GM19099 (cell line): ENCODE measurements around the gene PTPRG.

Experiments
- POLR2A ChIP-seq: IDR thresholded peaks from 3 replicates; pipeline ENCODE4 v1.6.1; 2011; ENCODE audit warnings: low read depth; ENCODE audit not compliant: insufficient read length; ENCODE audit errors: extremely low read depth

The PTPRG gene

GRCh38 chr3:61686228-61686648 is 124.9 kb downstream of the PTPRG start:
- TF ChIP-seq POLR2A = no peak

GRCh38 chr3:61687206-61687605 is 125.8 kb downstream of the PTPRG start:
- TF ChIP-seq POLR2A = no peak

GRCh38 chr3:61687663-61688306 is 126.4 kb downstream of the PTPRG start:
- TF ChIP-seq POLR2A = no peak

GRCh38 chr3:61688307-61688984 is 127.1 kb downstream of the PTPRG start:
- no peak for TF ChIP-seq POLR2A

GRCh38 chr3:61690016-61690415 is 128.6 kb downstream of the PTPRG start:
- no peak for TF ChIP-seq POLR2A

GRCh38 chr3:61691466-61691865 is 130.1 kb downstream of the PTPRG start:
- no peak for TF ChIP-seq POLR2A

GRCh38 chr3:61697301-61697700 is 135.9 kb downstream of the PTPRG start:
- TF ChIP-seq POLR2A = no peak

GRCh38 chr3:61699622-61700021 is 138.3 kb downstream of the PTPRG start:
- TF ChIP-seq POLR2A = no peak

- no peak for TF ChIP-seq POLR2A
These were observed 139.6 kb downstream of the PTPRG start for GRCh38 chr3:61701011-61701410.

- no peak for TF ChIP-seq POLR2A
These were observed 141.1 kb downstream of the PTPRG start for GRCh38 chr3:61702453-61702852.

GRCh38 chr3:61704807-61705206 is 143.4 kb downstream of the PTPRG start:
- no peak for TF ChIP-seq POLR2A

GRCh38 chr3:61707492-61707891 is 146.1 kb downstream of the PTPRG start:
- no peak for TF ChIP-seq POLR2A

- TF ChIP-seq POLR2A = no peak
These were observed 152.9 kb downstream of the PTPRG start for GRCh38 chr3:61714225-61714624.

GRCh38 chr3:61715886-61716527 is 154.6 kb downstream of the PTPRG start:
- no peak for TF ChIP-seq POLR2A

GRCh38 chr3:61718565-61718964 is 157.2 kb downstream of the PTPRG start:
- no peak for TF ChIP-seq POLR2A
